IMR-90 (cell line): ENCODE measurements around the gene PCDHA1.

Experiments used
- CHD1 ChIP-seq: IDR thresholded peaks from 2 replicates; pipeline ENCODE4 v1.6.1; 2012; ENCODE audit warnings: low read depth, low read length, improper control_type of control experiment
- POLR2A ChIP-seq: IDR thresholded peaks from 2 replicates; pipeline ENCODE4 v1.6.1; 2012; ENCODE audit warnings: mild to moderate bottlenecking, low read depth, low read length
- TF ChIP-seq, protein P1 (sequence below): fragments of 150-350 bp; IDR thresholded peaks from 2 replicates; pipeline ENCODE4 v1.6.1; 2016; ENCODE audit warnings: low read depth, mild to moderate bottlenecking, low read length, moderate library complexity, borderline replicate concordance
- TF ChIP-seq, protein P2 (sequence below): conservative IDR thresholded peaks from 2 replicates; pipeline ENCODE4 v1.5.1; 2012; ENCODE audit warnings: mild to moderate bottlenecking, low read depth, low read length, improper control_type of control experiment

DNA sequence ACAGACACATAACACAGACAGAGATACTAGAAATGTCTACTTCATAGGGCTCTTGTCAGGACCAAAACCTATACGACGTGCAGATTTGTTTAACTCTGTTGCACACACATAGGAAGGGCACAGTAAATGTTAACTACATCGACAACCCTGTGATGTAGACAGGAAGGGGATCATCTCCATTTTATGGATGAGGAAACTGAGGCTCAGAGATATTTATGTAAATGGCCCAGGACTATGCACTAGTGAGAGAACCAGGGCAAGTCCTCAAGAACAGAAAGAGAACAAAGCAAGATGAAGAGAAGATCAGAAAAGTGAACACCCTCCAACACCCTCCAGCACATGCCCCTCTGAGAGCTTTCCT lies 216.6 kb downstream of the PCDHA1 start:
- TF ChIP-seq, protein P1, sequence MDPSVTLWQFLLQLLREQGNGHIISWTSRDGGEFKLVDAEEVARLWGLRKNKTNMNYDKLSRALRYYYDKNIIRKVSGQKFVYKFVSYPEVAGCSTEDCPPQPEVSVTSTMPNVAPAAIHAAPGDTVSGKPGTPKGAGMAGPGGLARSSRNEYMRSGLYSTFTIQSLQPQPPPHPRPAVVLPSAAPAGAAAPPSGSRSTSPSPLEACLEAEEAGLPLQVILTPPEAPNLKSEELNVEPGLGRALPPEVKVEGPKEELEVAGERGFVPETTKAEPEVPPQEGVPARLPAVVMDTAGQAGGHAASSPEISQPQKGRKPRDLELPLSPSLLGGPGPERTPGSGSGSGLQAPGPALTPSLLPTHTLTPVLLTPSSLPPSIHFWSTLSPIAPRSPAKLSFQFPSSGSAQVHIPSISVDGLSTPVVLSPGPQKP: no peak
- no peak for TF ChIP-seq CHD1
- TF ChIP-seq, protein P2, sequence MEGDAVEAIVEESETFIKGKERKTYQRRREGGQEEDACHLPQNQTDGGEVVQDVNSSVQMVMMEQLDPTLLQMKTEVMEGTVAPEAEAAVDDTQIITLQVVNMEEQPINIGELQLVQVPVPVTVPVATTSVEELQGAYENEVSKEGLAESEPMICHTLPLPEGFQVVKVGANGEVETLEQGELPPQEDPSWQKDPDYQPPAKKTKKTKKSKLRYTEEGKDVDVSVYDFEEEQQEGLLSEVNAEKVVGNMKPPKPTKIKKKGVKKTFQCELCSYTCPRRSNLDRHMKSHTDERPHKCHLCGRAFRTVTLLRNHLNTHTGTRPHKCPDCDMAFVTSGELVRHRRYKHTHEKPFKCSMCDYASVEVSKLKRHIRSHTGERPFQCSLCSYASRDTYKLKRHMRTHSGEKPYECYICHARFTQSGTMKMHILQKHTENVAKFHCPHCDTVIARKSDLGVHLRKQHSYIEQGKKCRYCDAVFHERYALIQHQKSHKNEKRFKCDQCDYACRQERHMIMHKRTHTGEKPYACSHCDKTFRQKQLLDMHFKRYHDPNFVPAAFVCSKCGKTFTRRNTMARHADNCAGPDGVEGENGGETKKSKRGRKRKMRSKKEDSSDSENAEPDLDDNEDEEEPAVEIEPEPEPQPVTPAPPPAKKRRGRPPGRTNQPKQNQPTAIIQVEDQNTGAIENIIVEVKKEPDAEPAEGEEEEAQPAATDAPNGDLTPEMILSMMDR: no peak
- TF ChIP-seq POLR2A: no peak
